GM10266 (cell line): ENCODE results near the gene PIK3C2G.
A peak's percentile ranks its signal among the peaks of the same experiment; 100 is the strongest.

Experiments used
- DNase-seq: peaks from one replicate; pipeline ENCODE4 v3.0.0; 2012; ENCODE audit errors: extremely low spot score
- TF ChIP-seq, protein P1 (sequence below): IDR thresholded peaks from 2 replicates; pipeline ENCODE4 v1.5.1; 2012; ENCODE audit warnings: mild to moderate bottlenecking, low read depth; ENCODE audit not compliant: control insufficient read depth, insufficient read depth; ENCODE audit errors: missing control alignments

PIK3C2G gene

DNA sequence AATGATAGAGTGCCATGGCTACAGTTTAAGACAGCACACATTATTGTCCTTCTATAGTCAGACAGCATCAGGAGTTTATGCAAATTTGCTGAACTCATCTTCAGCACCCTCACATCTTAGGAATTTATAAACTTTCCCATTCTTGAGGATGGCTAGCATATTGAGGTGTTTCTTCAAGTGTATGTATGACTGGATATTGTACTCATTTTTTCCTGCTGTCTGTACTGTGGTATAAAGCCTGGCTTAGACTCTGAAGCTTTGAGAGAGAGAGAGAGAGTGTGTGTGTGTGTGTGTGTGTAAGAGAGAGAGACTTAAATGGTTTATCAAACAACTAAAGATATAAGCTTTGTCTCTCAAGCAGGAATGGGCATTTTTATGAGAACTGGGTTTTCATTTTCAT, 161.6 kb downstream of the PIK3C2G start:
- TF ChIP-seq, protein P1, sequence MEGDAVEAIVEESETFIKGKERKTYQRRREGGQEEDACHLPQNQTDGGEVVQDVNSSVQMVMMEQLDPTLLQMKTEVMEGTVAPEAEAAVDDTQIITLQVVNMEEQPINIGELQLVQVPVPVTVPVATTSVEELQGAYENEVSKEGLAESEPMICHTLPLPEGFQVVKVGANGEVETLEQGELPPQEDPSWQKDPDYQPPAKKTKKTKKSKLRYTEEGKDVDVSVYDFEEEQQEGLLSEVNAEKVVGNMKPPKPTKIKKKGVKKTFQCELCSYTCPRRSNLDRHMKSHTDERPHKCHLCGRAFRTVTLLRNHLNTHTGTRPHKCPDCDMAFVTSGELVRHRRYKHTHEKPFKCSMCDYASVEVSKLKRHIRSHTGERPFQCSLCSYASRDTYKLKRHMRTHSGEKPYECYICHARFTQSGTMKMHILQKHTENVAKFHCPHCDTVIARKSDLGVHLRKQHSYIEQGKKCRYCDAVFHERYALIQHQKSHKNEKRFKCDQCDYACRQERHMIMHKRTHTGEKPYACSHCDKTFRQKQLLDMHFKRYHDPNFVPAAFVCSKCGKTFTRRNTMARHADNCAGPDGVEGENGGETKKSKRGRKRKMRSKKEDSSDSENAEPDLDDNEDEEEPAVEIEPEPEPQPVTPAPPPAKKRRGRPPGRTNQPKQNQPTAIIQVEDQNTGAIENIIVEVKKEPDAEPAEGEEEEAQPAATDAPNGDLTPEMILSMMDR: no peak
- no peak for DNase-seq

DNA sequence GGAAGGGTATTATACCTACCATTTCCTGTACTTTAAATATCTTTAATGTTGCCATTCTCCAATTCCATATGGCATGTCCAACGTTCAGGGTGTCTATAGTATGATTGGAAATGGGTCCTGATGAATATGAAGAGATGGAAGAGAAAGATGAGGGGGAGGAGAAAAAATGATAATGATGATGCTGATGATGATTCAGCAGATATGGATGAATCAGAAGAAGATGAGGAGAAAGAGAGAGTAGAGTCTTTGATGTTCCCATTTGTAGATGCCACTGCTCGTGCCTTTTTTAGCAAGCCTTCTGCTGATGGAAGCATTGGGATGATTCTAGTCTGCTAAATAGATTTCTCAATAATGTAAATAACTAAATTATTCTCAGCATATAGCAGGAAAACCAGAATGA, 163.5 kb downstream of the PIK3C2G start:
- TF ChIP-seq, protein P1: no peak

DNA sequence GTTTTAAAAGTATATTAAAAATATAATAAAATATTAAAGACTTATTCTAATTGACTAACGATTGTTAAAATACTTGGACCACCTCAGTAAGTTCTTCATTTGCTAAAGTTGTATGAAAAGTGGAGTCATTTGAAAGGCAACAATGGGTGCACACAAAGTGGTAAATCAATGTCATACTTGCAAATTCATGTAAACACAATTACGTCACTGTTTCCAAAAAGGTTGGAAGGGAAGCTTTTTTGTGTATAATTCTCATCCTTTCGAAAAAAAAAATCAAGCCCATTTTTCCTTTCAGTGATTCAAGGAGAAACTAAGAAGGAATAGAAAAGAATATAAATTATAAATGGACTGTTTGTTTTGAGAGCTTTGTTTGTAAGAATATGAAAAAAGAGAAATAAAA, 166.2 kb downstream of the PIK3C2G start:
- DNase-seq: no peak
- TF ChIP-seq, protein P1: no peak

More for the DNA sequence above, 163.5 kb downstream of the PIK3C2G start:
- no peak for DNase-seq

DNA sequence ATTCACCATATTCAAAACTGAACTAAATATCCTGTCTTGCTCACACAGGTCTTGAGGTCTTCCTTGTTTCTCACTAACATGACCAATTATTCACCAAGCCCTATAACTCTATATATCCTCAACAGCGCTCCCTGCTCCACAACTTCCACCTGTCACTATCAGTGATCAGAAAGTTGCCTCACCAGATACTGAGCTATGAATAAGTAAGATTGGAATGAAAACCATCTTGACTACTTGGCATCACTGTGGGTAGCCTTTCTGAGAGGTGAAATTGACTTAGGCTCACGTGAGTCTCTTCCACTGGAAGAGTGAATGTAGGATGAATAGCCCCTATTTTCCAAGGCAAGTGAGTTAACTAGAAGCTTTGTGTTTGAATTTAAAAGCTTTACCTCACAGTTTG, 167.1 kb downstream of the PIK3C2G start:
- DNase-seq: no peak
- TF ChIP-seq, protein P1: no peak

DNA sequence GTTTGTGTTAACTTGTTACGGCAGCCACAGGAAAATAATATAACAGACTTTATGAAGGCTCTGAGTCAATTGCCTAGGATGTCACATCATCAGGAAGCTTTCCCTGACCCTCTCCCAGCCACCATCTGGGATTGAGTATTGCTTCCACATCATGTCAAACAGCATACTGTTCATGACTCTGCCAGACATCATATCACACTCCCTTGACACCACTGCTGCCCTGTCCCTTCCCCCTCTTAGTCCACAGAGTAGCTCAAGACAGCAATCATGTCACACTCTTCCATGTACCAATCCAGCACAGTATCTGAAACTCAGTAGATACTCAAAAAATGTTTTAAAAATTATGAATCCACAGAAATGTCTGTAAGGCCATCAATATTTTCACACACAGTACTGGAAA, 168.0 kb downstream of the PIK3C2G start:
- TF ChIP-seq, protein P1: no peak
- no peak for DNase-seq

DNA sequence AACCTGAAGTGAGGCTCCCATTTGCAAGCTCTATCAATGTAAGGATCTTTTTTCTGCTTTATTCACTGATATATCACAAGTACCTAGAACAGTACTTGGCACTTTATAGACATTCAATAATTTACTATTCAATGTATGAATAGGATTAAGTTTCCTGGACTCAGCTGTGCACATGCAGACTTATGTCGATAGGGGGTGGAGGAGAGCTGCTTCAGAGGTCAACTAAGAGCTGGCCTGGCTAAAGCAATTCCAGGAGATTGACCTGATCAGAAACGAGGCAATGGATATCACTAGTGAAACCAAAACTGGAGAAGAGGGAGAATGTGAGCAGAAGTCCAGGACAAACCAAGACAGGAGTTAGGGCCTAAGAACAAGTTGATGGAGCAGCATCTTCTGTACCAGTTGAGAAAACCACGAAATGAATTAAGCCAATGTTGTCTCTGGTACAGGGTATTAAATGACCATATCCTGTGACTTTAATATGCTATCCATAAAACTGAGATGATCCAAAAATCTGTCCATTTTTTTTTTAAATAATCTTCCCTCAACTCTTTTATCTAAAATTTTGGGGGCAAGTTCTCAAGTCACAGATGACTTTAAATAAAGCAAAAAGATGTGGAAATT, 169.2 kb downstream of the PIK3C2G start:
- DNase-seq: peak; percentile 21
- TF ChIP-seq, protein P1: peak; percentile 68

DNA sequence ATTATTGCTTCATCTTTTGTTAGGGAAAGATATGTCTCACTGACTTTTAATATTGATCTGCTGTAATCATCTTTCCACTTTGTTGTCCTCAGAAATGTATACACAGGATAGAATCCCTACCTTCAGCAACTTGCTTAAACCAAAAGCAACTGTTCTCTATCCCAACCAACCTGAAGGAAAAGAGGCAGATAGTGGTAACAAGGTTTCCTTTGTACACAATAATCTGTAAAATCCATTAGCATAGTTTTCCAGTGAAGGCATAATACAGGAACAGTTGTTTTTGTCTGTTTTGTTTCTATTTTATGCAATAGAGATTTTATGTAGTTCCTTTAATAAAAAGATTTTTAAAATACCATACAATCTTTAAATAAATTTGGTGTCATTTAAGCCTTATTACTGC, 170.5 kb downstream of the PIK3C2G start:
- TF ChIP-seq, protein P1: no peak
- no peak for DNase-seq
